WTC11 (cell line): ENCODE results near the gene IQCF5. TPM values are rescaled to one million over a fixed set of nuclear protein-coding genes. Genes with fewer than 3 reads are reported as not detected.

Source experiments
- ATAC-seq: fragments of 200-7000 bp; cut with Tn5 transposase; 2 replicates; pipeline ENCODE4 v1.10.0; 2021; ENCODE audit warnings: mild to moderate bottlenecking, moderate library complexity
- CTCF ChIA-PET: fragments of 300-600 bp; sonication (Branson Sonifier 250); formaldehyde crosslinking; loops from one replicate; lab custom pipeline; 2021; ENCODE audit warnings: antibody characterized with exemption; lab: Charles Lee
- POLR2A ChIA-PET: fragments of 350-600 bp; sonication (Branson Sonifier 250); formaldehyde crosslinking; loops from one replicate; lab custom pipeline; 2021; ENCODE audit warnings: antibody characterized with exemption; lab: Charles Lee
- DNase-seq: peaks from one replicate; pipeline ENCODE4 v3.0.0; 2021; ENCODE audit warnings: low spot score
- H3K27ac Mint-ChIP-seq: 2 replicates; pipeline ENCODE4 v1.8.0; 2021; ENCODE audit warnings: mixed read lengths
- H3K27me3 Mint-ChIP-seq: 2 replicates; pipeline ENCODE4 v1.8.0; 2021; ENCODE audit warnings: low read depth, mild to moderate bottlenecking, moderate library complexity, mixed read lengths
- H3K36me3 Mint-ChIP-seq: 2 replicates; pipeline ENCODE4 v1.8.0; 2021; ENCODE audit warnings: mixed read lengths
- H3K4me1 Mint-ChIP-seq: 2 replicates; pipeline ENCODE4 v1.8.0; 2022; ENCODE audit warnings: mixed read lengths
- H3K4me3 Mint-ChIP-seq: 2 replicates; pipeline ENCODE4 v1.8.0; 2021; ENCODE audit warnings: mild to moderate bottlenecking, moderate library complexity, mixed read lengths
- H3K9me3 Mint-ChIP-seq: 2 replicates; pipeline ENCODE4 v1.8.0; 2021; ENCODE audit warnings: mixed read lengths
- AFF4 ChIP-seq: sonication (generic); formaldehyde crosslinking; IDR thresholded peaks from 2 replicates; pipeline ENCODE4 v1.8.1; 2023; ENCODE audit warnings: mild to moderate bottlenecking, missing genetic modification reagents, borderline replicate concordance
- ARID4B ChIP-seq: sonication (generic); formaldehyde crosslinking; IDR thresholded peaks from 2 replicates; pipeline ENCODE4 v1.8.0; 2023; ENCODE audit warnings: missing genetic modification reagents, mild to moderate bottlenecking, borderline replicate concordance
- NR3C1 ChIP-seq: sonication (generic); formaldehyde crosslinking; conservative IDR thresholded peaks from 2 replicates; pipeline ENCODE4 v1.8.1; 2023; ENCODE audit warnings: low read depth, mild to moderate bottlenecking, missing genetic modification reagents
- TEAD1 ChIP-seq: sonication (generic); formaldehyde crosslinking; IDR thresholded peaks from 2 replicates; pipeline ENCODE4 v1.8.0; 2022; ENCODE audit warnings: mild to moderate bottlenecking, missing genetic modification reagents
- TEAD4 ChIP-seq: sonication (generic); formaldehyde crosslinking; IDR thresholded peaks from 2 replicates; pipeline ENCODE4 v1.8.0; 2022; ENCODE audit warnings: mild to moderate bottlenecking, missing genetic modification reagents
- ZNF317 ChIP-seq: sonication (generic); formaldehyde crosslinking; IDR thresholded peaks from 2 replicates; pipeline ENCODE4 v1.8.1; 2023; ENCODE audit warnings: low read depth, mild to moderate bottlenecking, moderate library complexity, missing genetic modification reagents, borderline replicate concordance
- ZNF423 ChIP-seq: fragments of 250-450 bp; sonication (Bioruptor Pico); IDR thresholded peaks from 2 replicates; pipeline ENCODE4 v2.1.2; 2022; ENCODE audit warnings: mild to moderate bottlenecking, moderate library complexity
- total RNA-seq: library from RNA; stranded (reverse); gene quantifications from 3 replicates; pipeline ENCODE4 v1.2.3, GENCODE V29; 2021
- TF ChIP-seq, protein P1 (sequence below): sonication (generic); formaldehyde crosslinking; IDR thresholded peaks from 2 replicates; pipeline ENCODE4 v1.8.0; 2022; ENCODE audit warnings: mild to moderate bottlenecking, missing genetic modification reagents
- TF ChIP-seq, protein P2 (sequence below): sonication (generic); formaldehyde crosslinking; IDR thresholded peaks from 2 replicates; pipeline ENCODE4 v1.8.0; 2023; ENCODE audit warnings: mild to moderate bottlenecking, missing genetic modification reagents
- TF ChIP-seq, protein P3 (sequence below): fragments of 200-600 bp; IDR thresholded peaks from 2 replicates; pipeline ENCODE4 v1.8.0; 2022; ENCODE audit warnings: antibody characterized with exemption
- TF ChIP-seq, protein P4 (sequence below): sonication (generic); formaldehyde crosslinking; IDR thresholded peaks from 2 replicates; pipeline ENCODE4 v1.8.1; 2023; ENCODE audit warnings: mild to moderate bottlenecking, missing genetic modification reagents

The IQCF5 gene
- total RNA-seq, 1 experiment from 2014 or later, result not detected

- TF ChIP-seq TEAD4 (no peak), NR3C1 (CRISPR knock-in tag) (no peak)
- TF ChIP-seq, protein P1, sequence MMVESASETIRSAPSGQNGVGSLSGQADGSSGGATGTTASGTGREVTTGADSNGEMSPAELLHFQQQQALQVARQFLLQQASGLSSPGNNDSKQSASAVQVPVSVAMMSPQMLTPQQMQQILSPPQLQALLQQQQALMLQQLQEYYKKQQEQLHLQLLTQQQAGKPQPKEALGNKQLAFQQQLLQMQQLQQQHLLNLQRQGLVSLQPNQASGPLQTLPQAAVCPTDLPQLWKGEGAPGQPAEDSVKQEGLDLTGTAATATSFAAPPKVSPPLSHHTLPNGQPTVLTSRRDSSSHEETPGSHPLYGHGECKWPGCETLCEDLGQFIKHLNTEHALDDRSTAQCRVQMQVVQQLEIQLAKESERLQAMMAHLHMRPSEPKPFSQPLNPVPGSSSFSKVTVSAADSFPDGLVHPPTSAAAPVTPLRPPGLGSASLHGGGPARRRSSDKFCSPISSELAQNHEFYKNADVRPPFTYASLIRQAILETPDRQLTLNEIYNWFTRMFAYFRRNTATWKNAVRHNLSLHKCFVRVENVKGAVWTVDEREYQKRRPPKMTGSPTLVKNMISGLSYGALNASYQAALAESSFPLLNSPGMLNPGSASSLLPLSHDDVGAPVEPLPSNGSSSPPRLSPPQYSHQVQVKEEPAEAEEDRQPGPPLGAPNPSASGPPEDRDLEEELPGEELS (CRISPR knock-in tag), result no peak
These were observed 44.5 kb downstream of the IQCF5 start (continued) for GRCh38 chr3:51830836-51831385.

GRCh38 chr3:51830345-51830744, 45.1 kb downstream of the IQCF5 start:
- ATAC-seq, result no peak
- ChIA-PET CTCF (no interaction called here), POLR2A (interaction anchor here (1.1 kb wide), 1 partner anchor 46 kb away, joined by 3 read pairs; no protein-coding TSS in a partner anchor)
- Mint-ChIP-seq H3K4me1 (peaks cover 3% of the 10 kb centered on the region; the same call in 1 of the 2 replicates), H3K9me3 (peaks cover 51% of the 10 kb centered on the region), H3K4me3 (no peak overlapping the region), H3K27me3 (peaks cover 2% of the 10 kb centered on the region), H3K36me3 (peaks cover 23% of the 10 kb centered on the region), H3K27ac (no peak overlapping the region)
- no peak for DNase-seq
- no peak for TF ChIP-seq AFF4
- no peak for TF ChIP-seq ARID4B (CRISPR knock-in tag)
- TF ChIP-seq, protein P2, sequence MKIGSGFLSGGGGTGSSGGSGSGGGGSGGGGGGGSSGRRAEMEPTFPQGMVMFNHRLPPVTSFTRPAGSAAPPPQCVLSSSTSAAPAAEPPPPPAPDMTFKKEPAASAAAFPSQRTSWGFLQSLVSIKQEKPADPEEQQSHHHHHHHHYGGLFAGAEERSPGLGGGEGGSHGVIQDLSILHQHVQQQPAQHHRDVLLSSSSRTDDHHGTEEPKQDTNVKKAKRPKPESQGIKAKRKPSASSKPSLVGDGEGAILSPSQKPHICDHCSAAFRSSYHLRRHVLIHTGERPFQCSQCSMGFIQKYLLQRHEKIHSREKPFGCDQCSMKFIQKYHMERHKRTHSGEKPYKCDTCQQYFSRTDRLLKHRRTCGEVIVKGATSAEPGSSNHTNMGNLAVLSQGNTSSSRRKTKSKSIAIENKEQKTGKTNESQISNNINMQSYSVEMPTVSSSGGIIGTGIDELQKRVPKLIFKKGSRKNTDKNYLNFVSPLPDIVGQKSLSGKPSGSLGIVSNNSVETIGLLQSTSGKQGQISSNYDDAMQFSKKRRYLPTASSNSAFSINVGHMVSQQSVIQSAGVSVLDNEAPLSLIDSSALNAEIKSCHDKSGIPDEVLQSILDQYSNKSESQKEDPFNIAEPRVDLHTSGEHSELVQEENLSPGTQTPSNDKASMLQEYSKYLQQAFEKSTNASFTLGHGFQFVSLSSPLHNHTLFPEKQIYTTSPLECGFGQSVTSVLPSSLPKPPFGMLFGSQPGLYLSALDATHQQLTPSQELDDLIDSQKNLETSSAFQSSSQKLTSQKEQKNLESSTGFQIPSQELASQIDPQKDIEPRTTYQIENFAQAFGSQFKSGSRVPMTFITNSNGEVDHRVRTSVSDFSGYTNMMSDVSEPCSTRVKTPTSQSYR (CRISPR knock-in tag), result no peak
- no peak for TF ChIP-seq ZNF423 (CRISPR knock-in tag)
- TF ChIP-seq ZNF317 (CRISPR knock-in tag), result no peak
- TF ChIP-seq, protein P3, sequence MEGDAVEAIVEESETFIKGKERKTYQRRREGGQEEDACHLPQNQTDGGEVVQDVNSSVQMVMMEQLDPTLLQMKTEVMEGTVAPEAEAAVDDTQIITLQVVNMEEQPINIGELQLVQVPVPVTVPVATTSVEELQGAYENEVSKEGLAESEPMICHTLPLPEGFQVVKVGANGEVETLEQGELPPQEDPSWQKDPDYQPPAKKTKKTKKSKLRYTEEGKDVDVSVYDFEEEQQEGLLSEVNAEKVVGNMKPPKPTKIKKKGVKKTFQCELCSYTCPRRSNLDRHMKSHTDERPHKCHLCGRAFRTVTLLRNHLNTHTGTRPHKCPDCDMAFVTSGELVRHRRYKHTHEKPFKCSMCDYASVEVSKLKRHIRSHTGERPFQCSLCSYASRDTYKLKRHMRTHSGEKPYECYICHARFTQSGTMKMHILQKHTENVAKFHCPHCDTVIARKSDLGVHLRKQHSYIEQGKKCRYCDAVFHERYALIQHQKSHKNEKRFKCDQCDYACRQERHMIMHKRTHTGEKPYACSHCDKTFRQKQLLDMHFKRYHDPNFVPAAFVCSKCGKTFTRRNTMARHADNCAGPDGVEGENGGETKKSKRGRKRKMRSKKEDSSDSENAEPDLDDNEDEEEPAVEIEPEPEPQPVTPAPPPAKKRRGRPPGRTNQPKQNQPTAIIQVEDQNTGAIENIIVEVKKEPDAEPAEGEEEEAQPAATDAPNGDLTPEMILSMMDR, result no peak
- no peak for TF ChIP-seq TEAD1 (CRISPR knock-in tag)
- TF ChIP-seq, protein P4, sequence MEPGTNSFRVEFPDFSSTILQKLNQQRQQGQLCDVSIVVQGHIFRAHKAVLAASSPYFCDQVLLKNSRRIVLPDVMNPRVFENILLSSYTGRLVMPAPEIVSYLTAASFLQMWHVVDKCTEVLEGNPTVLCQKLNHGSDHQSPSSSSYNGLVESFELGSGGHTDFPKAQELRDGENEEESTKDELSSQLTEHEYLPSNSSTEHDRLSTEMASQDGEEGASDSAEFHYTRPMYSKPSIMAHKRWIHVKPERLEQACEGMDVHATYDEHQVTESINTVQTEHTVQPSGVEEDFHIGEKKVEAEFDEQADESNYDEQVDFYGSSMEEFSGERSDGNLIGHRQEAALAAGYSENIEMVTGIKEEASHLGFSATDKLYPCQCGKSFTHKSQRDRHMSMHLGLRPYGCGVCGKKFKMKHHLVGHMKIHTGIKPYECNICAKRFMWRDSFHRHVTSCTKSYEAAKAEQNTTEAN, result no peak
